KMS-11 (cell line): ENCODE measurements around the gene BTBD17.

Experiments used
- H2AFZ ChIP-seq: fragments of 200-600 bp; sonication (generic); 2 replicates; pipeline ENCODE4 v1.6.1; 2016; ENCODE audit warnings: antibody characterized with exemption, mixed run types, low read depth
- H3K27ac ChIP-seq: fragments of 200-600 bp; sonication (generic); 2 replicates; pipeline ENCODE4 v1.6.1; 2016; ENCODE audit warnings: mild to moderate bottlenecking, mixed run types
- H3K27me3 ChIP-seq: fragments of 200-600 bp; sonication (generic); 2 replicates; pipeline ENCODE4 v1.6.1; 2017; ENCODE audit warnings: mild to moderate bottlenecking, low read depth, mixed run types, moderate library complexity; ENCODE audit not compliant: insufficient read depth
- H3K36me3 ChIP-seq: fragments of 200-600 bp; sonication (generic); 2 replicates; pipeline ENCODE4 v1.6.1; 2017; ENCODE audit warnings: mild to moderate bottlenecking, mixed run types; ENCODE audit not compliant: insufficient read depth
- H3K4me1 ChIP-seq: fragments of 200-600 bp; sonication (generic); 2 replicates; pipeline ENCODE4 v1.6.1; 2016; ENCODE audit warnings: mild to moderate bottlenecking, low read depth, mixed run types; ENCODE audit not compliant: poor library complexity, severe bottlenecking
- H3K4me2 ChIP-seq: fragments of 200-600 bp; sonication (generic); 2 replicates; pipeline ENCODE4 v1.7.0; 2016; ENCODE audit warnings: mild to moderate bottlenecking, mixed run types
- H3K4me3 ChIP-seq: fragments of 200-600 bp; sonication (generic); IDR thresholded peaks from 2 replicates; pipeline ENCODE4 v1.6.1; 2017; ENCODE audit warnings: low read depth, low read length, mixed read lengths; ENCODE audit not compliant: insufficient read depth
- H3K79me2 ChIP-seq: fragments of 200-600 bp; sonication (generic); 2 replicates; pipeline ENCODE4 v1.6.1; 2016; ENCODE audit warnings: low read depth, mixed run types; ENCODE audit not compliant: insufficient read depth
- H3K9ac ChIP-seq: fragments of 200-600 bp; sonication (generic); 2 replicates; pipeline ENCODE4 v1.6.1; 2016; ENCODE audit warnings: mild to moderate bottlenecking, mixed run types
- H4K20me1 ChIP-seq: fragments of 200-600 bp; sonication (generic); 2 replicates; pipeline ENCODE4 v1.6.1; 2016; ENCODE audit warnings: mild to moderate bottlenecking, mixed run types; ENCODE audit not compliant: insufficient read depth
- CTCF ChIP-seq: fragments of 200-600 bp; sonication (generic); conservative IDR thresholded peaks from 2 replicates; pipeline ENCODE4 v1.6.1; 2017; ENCODE audit warnings: low read depth, mild to moderate bottlenecking, antibody characterized with exemption, low read length, moderate library complexity, mixed read lengths

BTBD17 gene

GRCh38 chr17:74379495-74380085 is 17.9 kb upstream of the BTBD17 start:
- Histone ChIP-seq H2AFZ (no peak overlapping the region), H3K79me2 (no peaks in the 10 kb centered on the region), H3K4me1 (no peaks in the 10 kb centered on the region), H3K4me2 (no peak overlapping the region), H4K20me1 (no peaks in the 10 kb centered on the region), H3K4me3 (no peak overlapping the region), H3K27ac (no peak overlapping the region), H3K27me3 (peaks cover 89% of the 10 kb centered on the region), H3K9ac (no peak overlapping the region), H3K36me3 (no peaks in the 10 kb centered on the region)
- TF ChIP-seq CTCF: peak; percentile 81

GRCh38 chr17:74374858-74375257 is 13.2 kb upstream of the BTBD17 start:
- peaks cover 65% of the 10 kb centered on the region for H3K27me3 ChIP-seq
- H3K4me3 ChIP-seq: no peak overlapping the region
- no peak overlapping the region for H3K9ac ChIP-seq
- H3K4me2 ChIP-seq: no peak overlapping the region
- no peaks in the 10 kb centered on the region for H3K4me1 ChIP-seq
- H3K79me2 ChIP-seq: no peaks in the 10 kb centered on the region
- no peak for TF ChIP-seq CTCF
- H2AFZ ChIP-seq: no peak overlapping the region
- H3K27ac ChIP-seq: no peak overlapping the region
- no peaks in the 10 kb centered on the region for H3K36me3 ChIP-seq
- no peaks in the 10 kb centered on the region for H4K20me1 ChIP-seq

- H3K4me1 ChIP-seq: no peaks in the 10 kb centered on the region
- no peaks in the 10 kb centered on the region for H4K20me1 ChIP-seq
- H2AFZ ChIP-seq: no peak overlapping the region
- H3K9ac ChIP-seq: no peak overlapping the region
- H3K27me3 ChIP-seq: peaks cover 62% of the 10 kb centered on the region
- H3K4me2 ChIP-seq: no peak overlapping the region
- no peak overlapping the region for H3K4me3 ChIP-seq
- H3K36me3 ChIP-seq: no peaks in the 10 kb centered on the region
- H3K79me2 ChIP-seq: no peaks in the 10 kb centered on the region
- TF ChIP-seq CTCF: no peak
- no peak overlapping the region for H3K27ac ChIP-seq
Observed at GRCh38 chr17:74373838-74374606, 12.4 kb upstream of the BTBD17 start.

GRCh38 chr17:74372426-74372825 is 10.8 kb upstream of the BTBD17 start:
- Histone ChIP-seq H3K4me1 (no peaks in the 10 kb centered on the region), H2AFZ (no peak overlapping the region), H3K36me3 (no peaks in the 10 kb centered on the region)

More at GRCh38 chr17:74372426-74372825, 10.8 kb upstream of the BTBD17 start:
- Histone ChIP-seq H3K9ac (no peak overlapping the region), H3K79me2 (no peaks in the 10 kb centered on the region), H4K20me1 (no peaks in the 10 kb centered on the region), H3K4me3 (no peak overlapping the region), H3K27me3 (peaks cover 48% of the 10 kb centered on the region), H3K4me2 (no peak overlapping the region), H3K27ac (no peak overlapping the region)
- TF ChIP-seq CTCF: no peak
